HepG2 (cell line): ENCODE data around the gene NUB1. TPM values are rescaled to one million over a fixed set of nuclear protein-coding genes. Genes with fewer than 3 reads are reported as not detected.

Experiments
- ATAC-seq: fragments of 200-7000 bp; cut with Tn5 transposase; 3 replicates; pipeline ENCODE4 v1.9.1; 2020; ENCODE audit warnings: mild to moderate bottlenecking, moderate library complexity
- BruUV-seq: library from RNA; stranded (reverse); fragments of 400-500 nt; replicated peaks from 2 replicates; lab custom pipeline; 2021; lab: Mats Ljungman, UMichigan
- CTCF ChIA-PET: fragments of 300-600 bp; formaldehyde crosslinking; extraction: SDS; loops from one replicate; lab custom pipeline; 2021; ENCODE audit warnings: low total read pairs, inconsistent platforms, low intra/inter-chr PET ratio; lab: Yijun Ruan, JAX
- POLR2A ChIA-PET: fragments of 350-600 bp; sonication (Branson Sonifier 250); formaldehyde crosslinking; loops from one replicate; lab custom pipeline; 2020; ENCODE audit warnings: antibody characterized with exemption, inconsistent platforms; lab: Yijun Ruan, JAX
- DNase-seq: peaks from one replicate; pipeline ENCODE4 v3.0.0-alpha.2; 2015; ENCODE audit warnings: low spot score
- FAIRE-seq: peaks from 3 replicates; lab custom pipeline; 2011; peaks lifted over from hg19 to GRCh38; lab: Jason Lieb, UNC
- H2AFZ ChIP-seq: one replicate; pipeline ENCODE4 v1.6.1; 2011; ENCODE audit warnings: low read length, inconsistent platforms
- H3K27ac ChIP-seq: fragments of 300-600 bp; 3 replicates; pipeline ENCODE4 v1.8.0; 2011; ENCODE audit warnings: mixed run types, mild to moderate bottlenecking, mixed read lengths, low read length, inconsistent platforms; ENCODE audit not compliant: insufficient read depth; ENCODE audit errors: extremely low read length
- H3K27me3 ChIP-seq, 2 experiments: fragments of 200-600 bp in 1 of 2; 2 replicates in 1 of 2; 3 replicates in 1 of 2; pipeline versions ENCODE4 v1.6.0 to v1.8.0; 2011; ENCODE audit warnings: low read length in 2 of 2, mild to moderate bottlenecking in 2 of 2, moderate library complexity in 2 of 2, inconsistent platforms in 1 of 2; ENCODE audit not compliant: insufficient read depth in 2 of 2, control insufficient read depth in 1 of 2
- H3K36me3 ChIP-seq, 2 experiments: fragments of 200-600 bp in 1 of 2; replicated peaks in 1 of 2; 2 replicates in 1 of 2; 3 replicates in 1 of 2; pipeline versions ENCODE4 v1.5.1 to v1.8.0; 2011; ENCODE audit warnings: low read length in 2 of 2, inconsistent platforms in 1 of 2; ENCODE audit not compliant: insufficient read depth in 2 of 2, control insufficient read depth in 1 of 2
- H3K4me1 ChIP-seq: 2 replicates; pipeline ENCODE4 v1.5.1; 2012; ENCODE audit warnings: low read length, inconsistent platforms; ENCODE audit not compliant: insufficient read depth
- H3K4me2 ChIP-seq: 2 replicates; pipeline ENCODE4 v1.6.0; 2011; ENCODE audit warnings: low read depth, low read length, inconsistent platforms
- H3K4me3 ChIP-seq, 3 experiments: fragments of 200-600 bp in 1 of 3; sonication (generic), shearing (Covaris generic) in 1 of 3; replicated peaks in 1 of 3; 2 replicates each; pipeline ENCODE4 v1.5.1; 2011 to 2016; ENCODE audit warnings: low read length in 3 of 3, inconsistent platforms in 2 of 3, low read depth in 2 of 3, mild to moderate bottlenecking in 2 of 3, control low read depth in 1 of 3, mixed read lengths in 1 of 3; ENCODE audit not compliant: insufficient read depth in 1 of 3
- H3K79me2 ChIP-seq: one replicate; pipeline ENCODE4 v1.6.1; 2011; ENCODE audit warnings: low read length, inconsistent platforms; ENCODE audit not compliant: insufficient read depth
- H3K9ac ChIP-seq: 2 replicates; pipeline ENCODE4 v1.6.0; 2011; ENCODE audit warnings: mild to moderate bottlenecking, low read depth, low read length, inconsistent platforms; ENCODE audit not compliant: insufficient read depth
- H3K9me3 ChIP-seq: 2 replicates; pipeline ENCODE4 v1.5.1; 2012; ENCODE audit warnings: mild to moderate bottlenecking, low read length
- H4K20me1 ChIP-seq: 2 replicates; pipeline ENCODE4 v1.6.0; 2011; ENCODE audit warnings: inconsistent platforms, mild to moderate bottlenecking, low read length, moderate library complexity; ENCODE audit not compliant: insufficient read depth
- ESRRA ChIP-seq: sonication (generic); formaldehyde crosslinking; IDR thresholded peaks from 2 replicates; pipeline ENCODE4 v1.5.1; 2020; ENCODE audit warnings: mild to moderate bottlenecking, low read depth, missing genetic modification reagents
- FOXA3 ChIP-seq: IDR thresholded peaks from 2 replicates; pipeline ENCODE4 v1.6.1; 2016; ENCODE audit warnings: missing genetic modification reagents, missing compliant biosample characterization
- FOXC1 ChIP-seq: sonication (generic); formaldehyde crosslinking; IDR thresholded peaks from 2 replicates; pipeline ENCODE4 v1.8.0; 2022; ENCODE audit warnings: mild to moderate bottlenecking, missing genetic modification reagents, borderline replicate concordance
- KDM5A ChIP-seq: fragments of 200-600 bp; sonication (generic); IDR thresholded peaks from 2 replicates; pipeline ENCODE4 v1.7.0; 2018; ENCODE audit warnings: antibody characterized with exemption, mild to moderate bottlenecking, low read length, borderline replicate concordance
- KMT2A ChIP-seq: sonication (generic); formaldehyde crosslinking; IDR thresholded peaks from 2 replicates; pipeline ENCODE4 v1.4.0; 2020; ENCODE audit warnings: missing genetic modification reagents
- MBNL3 ChIP-seq: fragments of 250-450 bp; sonication (Bioruptor Pico); conservative IDR thresholded peaks from 2 replicates; pipeline ENCODE4 v1.8.0; 2022; ENCODE audit warnings: mild to moderate bottlenecking, inconsistent platforms
- NFKBIZ ChIP-seq: IDR thresholded peaks from 2 replicates; pipeline ENCODE4 v1.6.1; 2018; ENCODE audit warnings: missing genetic modification reagents, missing compliant biosample characterization
- ONECUT2 ChIP-seq: sonication (generic); formaldehyde crosslinking; IDR thresholded peaks from 2 replicates; pipeline ENCODE4 v1.4.0; 2020; ENCODE audit warnings: missing genetic modification reagents
- RXRB ChIP-seq: IDR thresholded peaks from 2 replicates; pipeline ENCODE4 v1.6.1; 2016; ENCODE audit warnings: borderline replicate concordance, missing genetic modification reagents, missing compliant biosample characterization
- SETDB1 ChIP-seq: sonication (generic); formaldehyde crosslinking; IDR thresholded peaks from 2 replicates; pipeline ENCODE4 v1.5.1; 2020; ENCODE audit warnings: missing genetic modification reagents, mild to moderate bottlenecking, borderline replicate concordance
- YY1 ChIP-seq: IDR thresholded peaks from 2 replicates; pipeline ENCODE4 v1.6.1; 2011; ENCODE audit warnings: low read length, low read depth, moderate library complexity, mild to moderate bottlenecking; ENCODE audit not compliant: insufficient read depth, insufficient replicate concordance
- ZBTB1 ChIP-seq: sonication (generic); formaldehyde crosslinking; IDR thresholded peaks from 2 replicates; pipeline ENCODE4 v1.4.0; 2020; ENCODE audit warnings: missing genetic modification reagents, borderline replicate concordance
- ZBTB3 ChIP-seq: sonication (generic); formaldehyde crosslinking; IDR thresholded peaks from 2 replicates; pipeline ENCODE4 v1.4.0; 2020; ENCODE audit warnings: low read depth, mild to moderate bottlenecking, moderate library complexity, missing genetic modification reagents, borderline replicate concordance
- ZNF441 ChIP-seq: sonication (generic); formaldehyde crosslinking; IDR thresholded peaks from 2 replicates; pipeline ENCODE4 v1.7.0; 2021; ENCODE audit warnings: missing genetic modification reagents, borderline replicate concordance
- ZNF563 ChIP-seq: sonication (generic); formaldehyde crosslinking; IDR thresholded peaks from 2 replicates; pipeline ENCODE4 v1.8.0; 2022; ENCODE audit warnings: mild to moderate bottlenecking, moderate library complexity, missing genetic modification reagents
- WGBS: methylation state at CpG from one replicate; pipeline ENCODE4 v1.1.6; 2017; ENCODE audit warnings: low lambda C conversion rate; 5-methylcytosine and 5-hydroxymethylcytosine counted together
- in situ Hi-C: cut with HindIII; loops from 2 replicates; pipeline ENCODE4 v1.10.0; 2017; ENCODE audit warnings: low pct_unique_long_range_greater_than_20kb; ENCODE audit not compliant: extremely low pct_ligation_motif_present
- intact Hi-C: fragments of 100-400 bp; cut with micrococcal nuclease; formaldehyde crosslinking; loops from one replicate; pipeline ENCODE4 v1.10.0; 2022; ENCODE audit not compliant: unreplicated experiment
- polyA plus RNA-seq, 8 experiments: library from polyadenylated mRNA; depleted of rRNA in 3 of 8; stranded (reverse) in 7 of 8; unstranded in 1 of 8; fragments of >200 nt; fragmentation: Illumina TruSeq in 4 of 8; extraction: Trizol in 4 of 8; gene quantifications; 2 replicates each; pipeline versions ENCODE4 v1.2.1 to v1.2.3, GENCODE V29; 2011 to 2016; ENCODE audit warnings: low read depth in 4 of 8, missing spikeins in 1 of 8, mixed read lengths in 1 of 8; ENCODE audit not compliant: insufficient read depth in 1 of 8
- total RNA-seq, 5 experiments: library from RNA; depleted of rRNA; stranded (reverse); fragments of >200 nt; fragmentation: Illumina TruSeq; extraction: Trizol; gene quantifications; 2 replicates each; pipeline ENCODE4 v1.2.3, GENCODE V29; 2016; ENCODE audit warnings: low read depth in 1 of 5
- TF ChIP-seq, protein P1 (sequence below): sonication (generic); formaldehyde crosslinking; IDR thresholded peaks from 2 replicates; pipeline ENCODE4 v1.5.0; 2020; ENCODE audit warnings: missing genetic modification reagents
- TF ChIP-seq, protein P2 (sequence below): sonication (generic); formaldehyde crosslinking; IDR thresholded peaks from 2 replicates; pipeline ENCODE4 v1.5.0; 2020; ENCODE audit warnings: missing genetic modification reagents

Gene NUB1
- total and polyA plus RNA-seq, 2 of the 13 experiments (the other 11 are each of a cell fraction or from before 2014, with no cell fraction given): 27.1 to 37.0 TPM

DNA sequence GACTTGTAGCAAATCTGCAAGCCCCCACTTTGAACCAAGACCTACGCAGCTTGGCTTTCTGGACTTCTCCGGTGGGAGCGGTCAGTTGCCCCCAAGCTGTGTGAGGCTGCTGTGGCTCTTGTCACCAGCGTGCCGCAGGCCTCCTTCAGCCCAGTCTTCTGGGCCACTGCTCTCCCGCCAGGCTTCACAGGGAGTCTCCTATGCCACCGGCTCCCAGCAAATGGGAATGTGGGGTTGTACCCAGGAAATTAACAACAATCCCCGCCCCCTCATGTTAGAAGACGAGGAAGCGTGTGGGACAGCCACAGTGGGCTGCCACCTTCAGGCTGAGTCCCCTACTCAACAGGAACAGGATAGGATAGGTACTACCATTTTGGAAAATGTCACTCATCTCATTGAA is 64.0 kb downstream of the NUB1 start:
- no peak overlapping the region for H3K27ac ChIP-seq
- H2AFZ ChIP-seq: no peak overlapping the region
- H3K4me2 ChIP-seq: no peak overlapping the region
- CTCF ChIA-PET: no interaction called here
- peaks cover 0 to 53% of the 10 kb centered on the region in 2 experiments for H3K27me3 ChIP-seq
- peaks cover 53% of the 10 kb centered on the region for H3K4me1 ChIP-seq
- FAIRE-seq: no peak
- intact Hi-C loops: loop anchor here (5.0 kb wide), 1 partner anchor 42 kb away; no protein-coding TSS in a partner anchor
- no TSS peak for BruUV-seq
- no peak for DNase-seq
- TF ChIP-seq NFKBIZ (CRISPR knock-in tag) (no peak), ZBTB1 (CRISPR knock-in tag) (no peak), ESRRA (CRISPR knock-in tag) (no peak), KMT2A (CRISPR knock-in tag) (no peak), ZNF441 (CRISPR knock-in tag) (no peak), MBNL3 (CRISPR knock-in tag) (no peak), KDM5A (no peak), ONECUT2 (CRISPR knock-in tag) (no peak), FOXA3 (no peak), RXRB (CRISPR knock-in tag) (no peak), ZNF563 (CRISPR knock-in tag) (no peak), SETDB1 (CRISPR knock-in tag) (no peak), FOXC1 (CRISPR knock-in tag) (no peak), ZBTB3 (CRISPR knock-in tag) (no peak), YY1 (no peak)
- TF ChIP-seq, protein P1, sequence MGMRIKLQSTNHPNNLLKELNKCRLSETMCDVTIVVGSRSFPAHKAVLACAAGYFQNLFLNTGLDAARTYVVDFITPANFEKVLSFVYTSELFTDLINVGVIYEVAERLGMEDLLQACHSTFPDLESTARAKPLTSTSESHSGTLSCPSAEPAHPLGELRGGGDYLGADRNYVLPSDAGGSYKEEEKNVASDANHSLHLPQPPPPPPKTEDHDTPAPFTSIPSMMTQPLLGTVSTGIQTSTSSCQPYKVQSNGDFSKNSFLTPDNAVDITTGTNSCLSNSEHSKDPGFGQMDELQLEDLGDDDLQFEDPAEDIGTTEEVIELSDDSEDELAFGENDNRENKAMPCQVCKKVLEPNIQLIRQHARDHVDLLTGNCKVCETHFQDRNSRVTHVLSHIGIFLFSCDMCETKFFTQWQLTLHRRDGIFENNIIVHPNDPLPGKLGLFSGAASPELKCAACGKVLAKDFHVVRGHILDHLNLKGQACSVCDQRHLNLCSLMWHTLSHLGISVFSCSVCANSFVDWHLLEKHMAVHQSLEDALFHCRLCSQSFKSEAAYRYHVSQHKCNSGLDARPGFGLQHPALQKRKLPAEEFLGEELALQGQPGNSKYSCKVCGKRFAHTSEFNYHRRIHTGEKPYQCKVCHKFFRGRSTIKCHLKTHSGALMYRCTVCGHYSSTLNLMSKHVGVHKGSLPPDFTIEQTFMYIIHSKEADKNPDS (CRISPR knock-in tag): no peak
- TF ChIP-seq, protein P2, sequence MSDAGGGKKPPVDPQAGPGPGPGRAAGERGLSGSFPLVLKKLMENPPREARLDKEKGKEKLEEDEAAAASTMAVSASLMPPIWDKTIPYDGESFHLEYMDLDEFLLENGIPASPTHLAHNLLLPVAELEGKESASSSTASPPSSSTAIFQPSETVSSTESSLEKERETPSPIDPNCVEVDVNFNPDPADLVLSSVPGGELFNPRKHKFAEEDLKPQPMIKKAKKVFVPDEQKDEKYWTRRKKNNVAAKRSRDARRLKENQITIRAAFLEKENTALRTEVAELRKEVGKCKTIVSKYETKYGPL: no peak
- TF ChIP-seq, all 625 proteins: peak for 0
- H3K79me2 ChIP-seq: no peaks in the 10 kb centered on the region
- POLR2A ChIA-PET: no interaction called here
- H3K4me3 ChIP-seq: no peak overlapping the region
- WGBS: 88% methylated on average over 10 of the region's 10 CpGs
- ATAC-seq: no peak
- no peak overlapping the region for H3K9ac ChIP-seq
- no peaks in the 10 kb centered on the region for H3K36me3 ChIP-seq
- no peaks in the 10 kb centered on the region for H3K9me3 ChIP-seq
- no peaks in the 10 kb centered on the region for H4K20me1 ChIP-seq
- in situ Hi-C loops: no loop called here
